Breast epithelium (tissue), 4 donors: ENCODE results near the gene OTX1. TPM values are rescaled to one million over a fixed set of nuclear protein-coding genes. Genes with fewer than 3 reads are reported as not detected.
A peak's percentile ranks its signal among the peaks of the same experiment; 100 is the strongest.

Experiments used
- DNase-seq, 2 donors: peaks; one replicate each; pipeline ENCODE4 v3.0.0-alpha.2; 2019; ENCODE audit warnings: low spot score in 2 of 2
- H3K27ac ChIP-seq, 2 donors: fragments of 200-600 bp; sonication (generic) in 1 of 2; one replicate each; pipeline ENCODE4 v1.5.1; 2016 to 2019; ENCODE audit warnings: mild to moderate bottlenecking in 1 of 2
- H3K27me3 ChIP-seq, 2 donors: fragments of 200-600 bp; sonication (generic) in 1 of 2; one replicate each; pipeline versions ENCODE4 v1.5.1 to v1.6.0; 2017 to 2019; ENCODE audit warnings: control low read depth in 1 of 2, mild to moderate bottlenecking in 1 of 2
- H3K36me3 ChIP-seq: fragments of 200-600 bp; one replicate; pipeline ENCODE4 v1.5.1; 2019
- H3K4me1 ChIP-seq, 2 donors: fragments of 200-600 bp; sonication (generic); one replicate each; pipeline ENCODE4 v1.5.1; 2016 to 2019; ENCODE audit warnings: control low read depth in 1 of 2
- H3K4me3 ChIP-seq, 3 donors: fragments of 200-600 bp; sonication (generic); 1 replicate in 2 of 3; 2 replicates in 1 of 3; pipeline ENCODE4 v1.5.1; 2016 to 2019; ENCODE audit warnings: mild to moderate bottlenecking in 3 of 3, moderate library complexity in 2 of 3
- H3K9me3 ChIP-seq, 2 donors: fragments of 200-600 bp; sonication (generic) in 1 of 2; one replicate each; pipeline ENCODE4 v1.5.1; 2016 to 2019; ENCODE audit warnings: control low read depth in 1 of 2
- CTCF ChIP-seq, 3 donors: fragments of 450-650 bp; IDR thresholded peaks; one replicate each; pipeline ENCODE4 v1.5.1; 2016 to 2017; ENCODE audit warnings: antibody characterized with exemption in 3 of 3, mild to moderate bottlenecking in 3 of 3, moderate library complexity in 3 of 3
- POLR2A ChIP-seq: fragments of 450-650 bp; IDR thresholded peaks from one replicate; pipeline ENCODE4 v1.6.1; 2016; ENCODE audit warnings: antibody characterized with exemption, mild to moderate bottlenecking, moderate library complexity
- POLR2AphosphoS5 ChIP-seq, 3 donors: sonication (generic); formaldehyde crosslinking; IDR thresholded peaks; one replicate each; pipeline ENCODE4 v1.6.1; 2017; ENCODE audit warnings: antibody characterized with exemption in 3 of 3
- intact Hi-C: fragments of 100-400 bp; cut with DNase I; formaldehyde crosslinking; loops from one replicate; pipeline ENCODE4 v1.15.1; 2023; ENCODE audit warnings: low total_unique reads
- total RNA-seq, 3 donors: library from RNA; depleted of rRNA; stranded (reverse); fragments of >200 nt; gene quantifications; one replicate each; pipeline ENCODE4 v1.1.0, GENCODE V29; 2016

Gene OTX1
- total RNA-seq, 3 donors from 2014 or later: not detected

GRCh38 chr2:63049211-63049969, 1.2 kb upstream of the OTX1 start:
- peaks cover 8 to 16% of the 10 kb centered on the region in 2 donors for H3K9me3 ChIP-seq
- H3K27ac ChIP-seq: no peak overlapping the region
- intact Hi-C loops: no loop called here
- TF ChIP-seq POLR2AphosphoS5 (IDR thresholded peaks at IDR 0.05) (no peak), POLR2A (no peak), CTCF (IDR thresholded peaks at IDR 0.05) (no peak)
- peaks cover 0 to 9% of the 10 kb centered on the region in 2 donors for H3K4me1 ChIP-seq
- no peak for DNase-seq
- peaks cover 3 to 62% of the 10 kb centered on the region in 2 donors for H3K27me3 ChIP-seq
- H3K4me3 ChIP-seq: peak overlapping the region; percentile 47 to 71 (median 64)
- H3K36me3 ChIP-seq: no peaks in the 10 kb centered on the region

GRCh38 chr2:63049970-63050333, 678 bp upstream of the OTX1 start:
- Histone ChIP-seq H3K36me3 (no peaks in the 10 kb centered on the region), H3K4me1 (peaks cover 0 to 9% of the 10 kb centered on the region in 2 donors), H3K4me3 (peak overlapping the region; percentile 47 to 71 (median 64)), H3K9me3 (peaks cover 8 to 16% of the 10 kb centered on the region in 2 donors), H3K27me3 (peaks cover 3 to 68% of the 10 kb centered on the region in 2 donors), H3K27ac (peak overlapping the region in 1 of 2 donors; percentile 33)
- TF ChIP-seq CTCF (IDR thresholded peaks at IDR 0.05) (no peak), POLR2AphosphoS5 (IDR thresholded peaks at IDR 0.05) (no peak), POLR2A (no peak)
- DNase-seq: no peak
- intact Hi-C loops: loop anchor here (2.0 kb wide), 1 partner anchor 71 kb away; no protein-coding TSS in a partner anchor

GRCh38 chr2:63051042-63051794, 588 bp downstream of the OTX1 start:
- intact Hi-C loops: loop anchor here (2.0 kb wide), 1 partner anchor 70 kb away; no protein-coding TSS in a partner anchor
- H3K9me3 ChIP-seq: peaks cover 8 to 16% of the 10 kb centered on the region in 2 donors
- H3K27me3 ChIP-seq: peaks cover 10 to 81% of the 10 kb centered on the region in 2 donors
- no peaks in the 10 kb centered on the region for H3K36me3 ChIP-seq
- peak overlapping the region; percentile 47 to 71 (median 64) for H3K4me3 ChIP-seq
- no peak overlapping the region for H3K27ac ChIP-seq
- no peak for DNase-seq
- TF ChIP-seq CTCF (IDR thresholded peaks at IDR 0.05) (no peak), POLR2AphosphoS5 (IDR thresholded peaks at IDR 0.05) (no peak), POLR2A (no peak)
- H3K4me1 ChIP-seq: peaks cover 0 to 9% of the 10 kb centered on the region in 2 donors

- H3K36me3 ChIP-seq: no peaks in the 10 kb centered on the region
- H3K27me3 ChIP-seq: peaks cover 10 to 84% of the 10 kb centered on the region in 2 donors
- peak overlapping the region in 1 of 3 donors; percentile 71 for H3K4me3 ChIP-seq
- H3K27ac ChIP-seq: no peak overlapping the region
- no peak for DNase-seq
- TF ChIP-seq POLR2A (no peak), POLR2AphosphoS5 (IDR thresholded peaks at IDR 0.05) (no peak), CTCF (IDR thresholded peaks at IDR 0.05) (no peak)
- H3K4me1 ChIP-seq: peaks cover 0 to 9% of the 10 kb centered on the region in 2 donors
- intact Hi-C loops: loop anchor here (2.0 kb wide), 1 partner anchor 69 kb away; no protein-coding TSS in a partner anchor
- peaks cover 8 to 16% of the 10 kb centered on the region in 2 donors for H3K9me3 ChIP-seq
Observed at GRCh38 chr2:63051795-63052333, 1.2 kb downstream of the OTX1 start.
